ENCODE measurements around the gene ARAP1. TPM values are rescaled to one million over a fixed set of nuclear protein-coding genes. Genes with fewer than 3 reads are reported as not detected.

Gene ARAP1
- total RNA-seq, 2 experiments from 2014 or later, result 65.7 to 69.8 TPM

DNA sequence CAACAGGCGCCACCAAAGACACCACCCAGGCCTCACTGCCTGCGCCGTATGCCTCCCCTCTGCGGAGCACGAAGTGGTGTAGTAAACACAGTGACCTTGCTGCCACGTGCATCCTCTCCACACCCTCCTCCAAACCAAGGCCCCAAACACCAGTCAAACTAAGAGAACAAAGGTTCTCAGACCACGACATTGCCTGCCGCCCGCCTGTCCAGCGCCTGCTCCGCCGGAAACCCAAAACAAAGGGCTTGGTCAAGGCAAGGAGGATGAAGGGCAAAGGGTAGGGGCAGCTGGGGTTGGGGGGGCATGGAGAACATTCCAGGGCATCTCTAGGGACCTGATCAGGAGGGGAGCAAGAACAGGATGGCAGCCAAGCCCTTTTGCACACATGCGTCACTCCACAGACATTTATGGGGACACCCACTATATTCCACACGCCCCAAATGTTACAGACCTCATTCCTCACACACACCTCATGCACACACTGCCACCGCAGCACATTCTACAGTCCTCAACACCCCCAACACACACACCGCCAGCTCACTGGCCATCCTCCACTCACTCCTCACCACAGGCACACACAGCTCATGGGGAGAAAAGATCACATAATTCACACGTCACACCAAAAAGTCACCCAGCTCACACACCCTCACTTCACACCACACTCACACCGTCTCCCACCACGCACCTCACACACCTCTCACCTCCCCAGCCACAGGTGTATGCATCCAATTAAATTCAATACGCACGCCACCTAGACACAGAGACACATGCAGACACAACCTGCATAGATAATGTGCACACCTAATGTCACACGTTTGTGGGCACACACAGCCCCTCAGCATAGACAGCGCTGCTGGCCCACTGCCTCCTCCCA, 112.5 kb downstream of the ARAP1 start:
- H3K4me1 Mint-ChIP-seq (ENCODE audit: low read depth), result peaks cover 7% of the 10 kb centered on the region
- no peak overlapping the region for H3K4me3 Mint-ChIP-seq
- TF ChIP-seq, protein P1, sequence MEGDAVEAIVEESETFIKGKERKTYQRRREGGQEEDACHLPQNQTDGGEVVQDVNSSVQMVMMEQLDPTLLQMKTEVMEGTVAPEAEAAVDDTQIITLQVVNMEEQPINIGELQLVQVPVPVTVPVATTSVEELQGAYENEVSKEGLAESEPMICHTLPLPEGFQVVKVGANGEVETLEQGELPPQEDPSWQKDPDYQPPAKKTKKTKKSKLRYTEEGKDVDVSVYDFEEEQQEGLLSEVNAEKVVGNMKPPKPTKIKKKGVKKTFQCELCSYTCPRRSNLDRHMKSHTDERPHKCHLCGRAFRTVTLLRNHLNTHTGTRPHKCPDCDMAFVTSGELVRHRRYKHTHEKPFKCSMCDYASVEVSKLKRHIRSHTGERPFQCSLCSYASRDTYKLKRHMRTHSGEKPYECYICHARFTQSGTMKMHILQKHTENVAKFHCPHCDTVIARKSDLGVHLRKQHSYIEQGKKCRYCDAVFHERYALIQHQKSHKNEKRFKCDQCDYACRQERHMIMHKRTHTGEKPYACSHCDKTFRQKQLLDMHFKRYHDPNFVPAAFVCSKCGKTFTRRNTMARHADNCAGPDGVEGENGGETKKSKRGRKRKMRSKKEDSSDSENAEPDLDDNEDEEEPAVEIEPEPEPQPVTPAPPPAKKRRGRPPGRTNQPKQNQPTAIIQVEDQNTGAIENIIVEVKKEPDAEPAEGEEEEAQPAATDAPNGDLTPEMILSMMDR (IDR thresholded peaks at IDR 0.05), result no peak
- no peak overlapping the region for H3K27ac Mint-ChIP-seq
- H3K9me3 ChIP-seq (ENCODE audit: control insufficient read depth in 1 of 2, insufficient read depth in 1 of 2, low read length in 2 of 2), result no peaks in the 10 kb centered on the region
- H3K36me3 Mint-ChIP-seq (ENCODE audit: low read depth), result no peaks in the 10 kb centered on the region
- CTCF ChIA-PET, result no interaction called here
- H3K4me3 ChIP-seq (ENCODE audit: low read length), result no peak overlapping the region
- no peak overlapping the region for H3K27ac ChIP-seq (ENCODE audit: low read depth in 1 of 2, low read length in 2 of 2)
- intact Hi-C loops (cut with DNase I, micrococcal nuclease), result no loop called here
- POLR2A ChIA-PET, result no interaction called here
- peaks cover 19 to 21% of the 10 kb centered on the region in 2 experiments for H3K27me3 ChIP-seq (ENCODE audit: control insufficient read depth in 1 of 2, insufficient read depth in 2 of 2, low read length in 2 of 2)
- no peaks in the 10 kb centered on the region for H3K36me3 ChIP-seq (ENCODE audit: insufficient read depth, low read length)
- H3K27me3 Mint-ChIP-seq, result peaks cover 19% of the 10 kb centered on the region
- H3K4me1 ChIP-seq (ENCODE audit: insufficient read depth, low read length), result peaks cover 19% of the 10 kb centered on the region
- no peak for DNase-seq
- no peak for ATAC-seq (ENCODE audit: poor library complexity)
- H3K9me3 Mint-ChIP-seq, result no peaks in the 10 kb centered on the region

DNA sequence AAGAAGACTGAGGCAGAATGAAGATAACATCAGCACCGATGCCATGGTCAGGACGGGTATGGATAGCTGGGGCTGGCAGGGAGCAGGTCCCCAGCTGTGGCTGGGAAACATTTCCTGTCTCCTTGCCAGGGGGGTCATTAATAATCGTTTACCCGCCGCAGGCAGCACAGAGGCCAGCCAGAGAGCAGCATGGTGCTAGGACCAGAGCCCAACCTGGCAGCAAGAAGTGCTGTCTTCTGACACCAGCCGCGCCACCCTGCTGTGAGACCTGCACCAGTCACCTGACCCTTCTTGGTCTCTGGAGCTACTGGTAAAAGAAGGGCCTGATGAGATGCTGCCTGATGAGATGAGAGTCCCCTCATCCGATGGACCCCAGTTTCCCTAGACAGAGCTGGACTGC, 114.3 kb downstream of the ARAP1 start:
- H3K27me3 ChIP-seq (ENCODE audit: control insufficient read depth in 1 of 2, insufficient read depth in 2 of 2, low read length in 2 of 2), result peaks cover 19 to 21% of the 10 kb centered on the region in 2 experiments

DNA sequence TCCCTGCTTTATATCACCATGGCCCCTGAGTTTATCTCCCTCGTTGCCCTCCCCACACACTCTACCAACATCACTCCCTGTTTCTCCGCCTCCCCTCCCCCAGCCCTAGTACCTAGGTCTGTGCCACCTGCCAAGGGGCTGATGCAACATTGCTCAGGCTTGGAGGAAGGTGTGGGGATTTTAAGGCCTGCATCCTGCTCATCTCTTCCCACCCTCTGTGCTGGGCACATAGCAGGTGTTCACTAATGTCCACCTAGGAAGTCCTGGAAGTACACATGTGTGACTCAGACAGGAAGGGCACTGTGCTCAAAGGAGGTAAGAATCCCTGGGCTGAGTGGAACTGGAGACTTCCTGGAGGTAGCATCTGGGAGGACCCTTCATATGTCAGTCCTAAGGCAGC, 115.0 kb downstream of the ARAP1 start:
- Mint-ChIP-seq H3K9me3 (no peaks in the 10 kb centered on the region), H3K27me3 (peaks cover 11% of the 10 kb centered on the region), H3K27ac (no peak overlapping the region), H3K4me3 (no peak overlapping the region), H3K36me3 (ENCODE audit: low read depth) (no peaks in the 10 kb centered on the region), H3K4me1 (ENCODE audit: low read depth) (no peaks in the 10 kb centered on the region)
- Histone ChIP-seq H3K9me3 (ENCODE audit: control insufficient read depth in 1 of 2, insufficient read depth in 1 of 2, low read length in 2 of 2) (no peaks in the 10 kb centered on the region), H3K4me3 (ENCODE audit: low read length) (no peak overlapping the region), H3K36me3 (ENCODE audit: insufficient read depth, low read length) (no peaks in the 10 kb centered on the region), H3K27me3 (ENCODE audit: control insufficient read depth in 1 of 2, insufficient read depth in 2 of 2, low read length in 2 of 2) (peaks cover 19 to 21% of the 10 kb centered on the region in 2 experiments), H3K27ac (ENCODE audit: low read depth in 1 of 2, low read length in 2 of 2) (no peak overlapping the region), H3K4me1 (ENCODE audit: insufficient read depth, low read length) (peaks cover 7% of the 10 kb centered on the region)
- TF ChIP-seq, protein P1 (IDR thresholded peaks at IDR 0.05), result no peak
- CTCF ChIA-PET, result interaction anchor here (1.0 kb wide), 1 partner anchor 52 kb away, joined by 4 read pairs; no protein-coding TSS in a partner anchor
- ATAC-seq (ENCODE audit: poor library complexity), result no peak
- POLR2A ChIA-PET, result no interaction called here
- intact Hi-C loops (cut with DNase I, micrococcal nuclease), result no loop called here
- no peak for DNase-seq

More for the DNA sequence above, 114.3 kb downstream of the ARAP1 start:
- Mint-ChIP-seq H3K4me1 (ENCODE audit: low read depth) (no peaks in the 10 kb centered on the region), H3K27me3 (peaks cover 11% of the 10 kb centered on the region), H3K36me3 (ENCODE audit: low read depth) (no peaks in the 10 kb centered on the region), H3K9me3 (no peaks in the 10 kb centered on the region), H3K27ac (no peak overlapping the region), H3K4me3 (no peak overlapping the region)
- CTCF ChIA-PET, result interaction anchor here (1.0 kb wide), 1 partner anchor 52 kb away, joined by 4 read pairs; no protein-coding TSS in a partner anchor
- no peak for ATAC-seq (ENCODE audit: poor library complexity)
- H3K4me3 ChIP-seq (ENCODE audit: low read length), result no peak overlapping the region
- H3K4me1 ChIP-seq (ENCODE audit: insufficient read depth, low read length), result peaks cover 13% of the 10 kb centered on the region
- H3K36me3 ChIP-seq (ENCODE audit: insufficient read depth, low read length), result no peaks in the 10 kb centered on the region
- no peak for DNase-seq
- intact Hi-C loops (cut with DNase I, micrococcal nuclease), result no loop called here
- H3K9me3 ChIP-seq (ENCODE audit: control insufficient read depth in 1 of 2, insufficient read depth in 1 of 2, low read length in 2 of 2), result no peaks in the 10 kb centered on the region
- TF ChIP-seq, protein P1 (IDR thresholded peaks at IDR 0.05), result no peak
- POLR2A ChIA-PET, result no interaction called here
- H3K27ac ChIP-seq (ENCODE audit: low read depth in 1 of 2, low read length in 2 of 2), result no peak overlapping the region

All from CD4-positive, alpha-beta T cell (primary cell).